Adrenal gland (tissue), 12 donors: Measurements from ENCODE around the gene TBX4. TPM values are rescaled to one million over a fixed set of nuclear protein-coding genes. Genes with fewer than 3 reads are reported as not detected.

ENCODE experiments used
- DNase-seq, 7 donors: peaks; one replicate each; pipeline ENCODE4 v3.0.0-alpha.2; 2019 to 2020
- H3K27ac ChIP-seq, 5 donors: fragments of 200-600 bp; sonication (generic) in 4 of 5; 1 replicate in 3 of 5; 2 replicates in 2 of 5; pipeline versions ENCODE4 v1.5.1 to v1.8.0; 2016 to 2020; ENCODE audit warnings: mild to moderate bottlenecking in 1 of 5
- H3K27me3 ChIP-seq: fragments of 200-600 bp; 2 replicates; pipeline ENCODE4 v1.8.0; 2021
- H3K36me3 ChIP-seq, 2 donors: fragments of 200-600 bp; replicated peaks in 1 of 2; 1 replicate in 1 of 2; 2 replicates in 1 of 2; pipeline versions ENCODE4 v1.5.1 to v1.8.0; 2018 to 2022
- H3K4me1 ChIP-seq, 2 donors: fragments of 200-600 bp; replicated peaks in 1 of 2; 1 replicate in 1 of 2; 2 replicates in 1 of 2; pipeline versions ENCODE4 v1.5.1 to v1.8.0; 2018 to 2021
- H3K4me3 ChIP-seq, 4 donors: fragments of 200-600 bp; sonication (generic) in 3 of 4; one replicate each; pipeline ENCODE4 v1.5.1; 2016 to 2018
- H3K9me3 ChIP-seq, 3 donors: fragments of 200-600 bp; sonication (generic) in 1 of 3; replicated peaks in 1 of 3; 1 replicate in 2 of 3; 2 replicates in 1 of 3; pipeline versions ENCODE4 v1.5.1 to v1.8.0; 2016 to 2021
- CTCF ChIP-seq, 6 experiments: fragments of 450-650 bp in 4 of 6; fragments of 200-600 bp in 2 of 6; sonication (generic) in 1 of 6; IDR thresholded peaks; 1 replicate in 5 of 6; 2 replicates in 1 of 6; pipeline versions ENCODE4 v1.5.1 to v1.8.0; 2016 to 2021; ENCODE audit warnings: antibody characterized with exemption in 6 of 6, mild to moderate bottlenecking in 2 of 6, moderate library complexity in 1 of 6
- POLR2A ChIP-seq, 2 donors: fragments of 450-650 bp; IDR thresholded peaks; one replicate each; pipeline ENCODE4 v1.6.1; 2017; ENCODE audit warnings: antibody characterized with exemption in 2 of 2, mild to moderate bottlenecking in 2 of 2, moderate library complexity in 1 of 2
- WGBS, 4 donors: extraction: QIAGEN DNeasy Blood & Tissue Kit in 2 of 4; methylation state at CpG; one replicate each; pipeline versions ENCODE4 v1.1.5 to v1.1.7; 2013 to 2017; 5-methylcytosine and 5-hydroxymethylcytosine counted together
- intact Hi-C, 2 donors: fragments of 100-400 bp; cut with DNase I; formaldehyde crosslinking; loops; one replicate each; pipeline versions ENCODE4 v1.14.1 to v1.15.0; 2022 to 2023
- polyA plus RNA-seq, 3 donors: library from polyadenylated mRNA; stranded (reverse); fragments of 200-250 nt in 2 of 3; fragments of 350-450 nt in 1 of 3; fragmentation: Illumina TruSeq in 1 of 3; extraction: RNeasy Lipid Tissue Mini Kit (QIAGEN cat#74804) in 1 of 3; gene quantifications; one replicate each; pipeline ENCODE4 v1.2.3, GENCODE V29; 2013 to 2014
- total RNA-seq, 9 donors: library from RNA; depleted of rRNA in 4 of 9; stranded (reverse); fragments of >200 nt in 4 of 9; fragments of 120-200 nt in 1 of 9; fragmentation: NEBNext Ultra II Directional in 1 of 9; extraction: Animal tissue kit (Norgen Biotek cat#: 25700) in 1 of 9; gene quantifications; one replicate each; pipeline versions ENCODE4 v1.1.0 to v1.2.4, GENCODE V29; 2013 to 2023
- donor health status: healthy with polysubstance abuse.
- donor health status: Bipolar disorder and iron deficiency.
- donor health status: DM: yes; HTN: yes; CAD: no.
- donor health status: DM: no; HTN: no; CAD: no.
- donor health status: DM: no; HTN: no; CAD: no.
- donor health status: DM: yes; HTN: yes; CAD: no.

TBX4 gene
- total and polyA plus RNA-seq, 12 donors = 0.03 to 0.54 (median 0.21) TPM; not detected in 8

- Histone ChIP-seq H3K9me3 (no peaks in the 10 kb centered on the region), H3K36me3 (no peaks in the 10 kb centered on the region), H3K4me3 (no peak overlapping the region), H3K27me3 (peaks cover 5% of the 10 kb centered on the region), H3K27ac (no peak overlapping the region), H3K4me1 (no peaks in the 10 kb centered on the region)
- intact Hi-C loops = no loop called here
- no peak for DNase-seq
- TF ChIP-seq CTCF (IDR thresholded peaks at IDR 0.05) = no peak
- no peak for TF ChIP-seq POLR2A (IDR thresholded peaks at IDR 0.05)
- 56 to 60% (median 58%) methylated on average over 3 of the region's 3 CpGs for WGBS, 4 donors
Observed at GRCh38 chr17:61503961-61504360, 51.7 kb downstream of the TBX4 start.

GRCh38 chr17:61504697-61505096 is 52.5 kb downstream of the TBX4 start:
- WGBS, 4 donors = 53 to 58% (median 55%) methylated on average over 2 of the region's 2 CpGs
- Histone ChIP-seq H3K36me3 (no peaks in the 10 kb centered on the region), H3K4me1 (no peaks in the 10 kb centered on the region), H3K27me3 (peaks cover 5% of the 10 kb centered on the region), H3K4me3 (no peak overlapping the region), H3K27ac (no peak overlapping the region), H3K9me3 (no peaks in the 10 kb centered on the region)
- intact Hi-C loops = no loop called here
- no peak for DNase-seq
- no peak for TF ChIP-seq CTCF (IDR thresholded peaks at IDR 0.05)
- TF ChIP-seq POLR2A (IDR thresholded peaks at IDR 0.05) = no peak

- Histone ChIP-seq H3K9me3 (no peaks in the 10 kb centered on the region), H3K36me3 (no peaks in the 10 kb centered on the region), H3K4me1 (no peaks in the 10 kb centered on the region), H3K4me3 (no peak overlapping the region), H3K27ac (no peak overlapping the region), H3K27me3 (peaks cover 5% of the 10 kb centered on the region)
- DNase-seq = no peak
- intact Hi-C loops = no loop called here
- TF ChIP-seq POLR2A (IDR thresholded peaks at IDR 0.05) (no peak), CTCF (IDR thresholded peaks at IDR 0.05) (no peak)
- WGBS, 4 donors = 61 to 71% (median 62%) methylated on average over 11 of the region's 11 CpGs
Observed at GRCh38 chr17:61505846-61506627, 53.8 kb downstream of the TBX4 start.

- Histone ChIP-seq H3K9me3 (no peaks in the 10 kb centered on the region), H3K27ac (no peak overlapping the region), H3K36me3 (no peaks in the 10 kb centered on the region), H3K27me3 (no peaks in the 10 kb centered on the region), H3K4me3 (no peak overlapping the region), H3K4me1 (no peaks in the 10 kb centered on the region)
- WGBS, 4 donors = 73 to 77% (median 77%) methylated on average over 9 of the region's 9 CpGs
- intact Hi-C loops = no loop called here
- no peak for DNase-seq
- TF ChIP-seq POLR2A (IDR thresholded peaks at IDR 0.05) = no peak
- no peak for TF ChIP-seq CTCF (IDR thresholded peaks at IDR 0.05)
Observed at GRCh38 chr17:61507383-61508066, 55.3 kb downstream of the TBX4 start.
